Dedifferentiated amniotic fluid mesenchymal stem cell (primary cell): Measurements from ENCODE around the gene RIBC2.
"Not testable (repeated sequence)": the region's sequence is repeated elsewhere in the genome, so short reads cannot be mapped to it uniquely, and the experiment has no call there.

Experiments
- DNase-seq: peaks from one replicate; pipeline ENCODE4 v3.0.0-alpha.2; 2016; ENCODE audit errors: extremely low spot score

Gene RIBC2

GRCh38 chr22:45413368-45414211 lies at the start of gene RIBC2, which contains the start of gene SMC1B:
RIBC2 (plus strand) TSS chr22:45413693; CDS start chr22:45413887, 194 bp downstream.
SMC1B (minus strand) TSS chr22:45413599; CDS start chr22:45413567, 32 bp downstream.
- peak; percentile 20 for DNase-seq

GRCh38 chr22:45366713-45367112 lies 46.8 kb upstream of the RIBC2 start:
- no peak for DNase-seq

- not testable (repeated sequence) for DNase-seq
Observed at GRCh38 chr22:45373592-45373991, 39.9 kb upstream of the RIBC2 start.

- no peak for DNase-seq
Observed at GRCh38 chr22:45376009-45376408, 37.5 kb upstream of the RIBC2 start.

GRCh38 chr22:45376703-45377102 lies 36.8 kb upstream of the RIBC2 start:
- no peak for DNase-seq

- DNase-seq: no peak
Observed at GRCh38 chr22:45381348-45381747, 32.1 kb upstream of the RIBC2 start.

GRCh38 chr22:45389546-45389945 lies 23.9 kb upstream of the RIBC2 start:
- no peak for DNase-seq

- DNase-seq: no peak
Observed at GRCh38 chr22:45397806-45398205, 15.7 kb upstream of the RIBC2 start.

- DNase-seq: no peak
Observed at GRCh38 chr22:45398214-45398613, 15.3 kb upstream of the RIBC2 start.

- DNase-seq: no peak
Observed at GRCh38 chr22:45399712-45400445, 13.6 kb upstream of the RIBC2 start.

GRCh38 chr22:45402466-45402985 lies 11.0 kb upstream of the RIBC2 start:
- DNase-seq: no peak

- no peak for DNase-seq
Observed at GRCh38 chr22:45407793-45408192, 5.7 kb upstream of the RIBC2 start.

GRCh38 chr22:45413013-45413367 lies 503 bp upstream of the RIBC2 start:
- no peak for DNase-seq

GRCh38 chr22:45418056-45418769 lies 4.7 kb downstream of the RIBC2 start:
- DNase-seq: no peak

- DNase-seq: no peak
Observed at GRCh38 chr22:45418770-45419138, 5.3 kb downstream of the RIBC2 start.

- no peak for DNase-seq
Observed at GRCh38 chr22:45420011-45420410, 6.5 kb downstream of the RIBC2 start.

- DNase-seq: no peak
Observed at GRCh38 chr22:45420539-45420938, 7.0 kb downstream of the RIBC2 start.

GRCh38 chr22:45421349-45422055 lies 8.0 kb downstream of the RIBC2 start:
- no peak for DNase-seq

GRCh38 chr22:45422237-45422983 lies 8.9 kb downstream of the RIBC2 start:
- DNase-seq: no peak

GRCh38 chr22:45423524-45423923 lies 10.0 kb downstream of the RIBC2 start:
- DNase-seq: no peak

- no peak for DNase-seq
Observed at GRCh38 chr22:45424241-45424731, 10.8 kb downstream of the RIBC2 start.
